ENCODE data around the gene PIGW.

DNA sequence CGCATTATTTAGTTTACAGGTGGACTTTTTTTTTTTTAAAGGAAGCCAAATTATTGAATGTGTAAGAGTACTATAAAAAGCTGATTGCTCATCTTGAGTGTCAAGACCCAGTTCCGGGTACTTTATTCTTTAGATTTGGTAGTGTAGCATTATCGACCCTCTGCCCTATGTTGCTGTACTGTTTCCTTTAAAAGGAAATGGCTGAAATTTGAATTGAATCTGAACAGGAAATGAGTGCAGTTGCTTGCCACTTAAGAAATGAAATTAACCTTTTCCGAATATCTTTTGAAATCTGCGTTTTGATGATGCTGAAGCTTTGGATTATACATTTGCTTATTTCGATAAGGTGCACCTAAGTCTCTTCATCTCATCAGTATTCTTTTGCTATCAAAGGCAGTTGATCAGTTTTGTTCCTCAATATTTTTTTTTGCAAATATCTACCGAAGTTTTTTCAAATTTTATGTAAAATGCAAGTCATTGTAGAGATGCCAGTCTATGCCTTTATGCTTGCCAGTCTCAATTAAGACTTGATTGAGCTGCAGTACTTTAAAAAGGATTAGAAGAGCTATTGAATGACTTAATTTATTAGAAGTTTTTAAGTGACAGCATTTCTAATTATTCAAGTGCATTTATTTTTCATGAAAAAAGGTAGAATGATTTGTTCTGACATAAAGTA is 11.8 kb downstream of the PIGW start:
- no peak for TF ChIP-seq CTCF (IDR thresholded peaks at IDR 0.05 in 4 of 5, conservative IDR thresholded peaks at IDR 0.05 in 1 of 5)
- no peak for TF ChIP-seq POLR2A (IDR thresholded peaks at IDR 0.05)

All from gastrocnemius medialis (tissue), 4 donors.